GM19463 (cell line): ENCODE results near the gene HOXD10.

Experiments used
- ATAC-seq: cut with Tn5 transposase; IDR thresholded peaks from one replicate; pipeline ENCODE4 v1.9.1; 2021; ENCODE audit warnings: mild to moderate bottlenecking, moderate library complexity; ENCODE audit not compliant: unreplicated experiment

Gene HOXD10

DNA sequence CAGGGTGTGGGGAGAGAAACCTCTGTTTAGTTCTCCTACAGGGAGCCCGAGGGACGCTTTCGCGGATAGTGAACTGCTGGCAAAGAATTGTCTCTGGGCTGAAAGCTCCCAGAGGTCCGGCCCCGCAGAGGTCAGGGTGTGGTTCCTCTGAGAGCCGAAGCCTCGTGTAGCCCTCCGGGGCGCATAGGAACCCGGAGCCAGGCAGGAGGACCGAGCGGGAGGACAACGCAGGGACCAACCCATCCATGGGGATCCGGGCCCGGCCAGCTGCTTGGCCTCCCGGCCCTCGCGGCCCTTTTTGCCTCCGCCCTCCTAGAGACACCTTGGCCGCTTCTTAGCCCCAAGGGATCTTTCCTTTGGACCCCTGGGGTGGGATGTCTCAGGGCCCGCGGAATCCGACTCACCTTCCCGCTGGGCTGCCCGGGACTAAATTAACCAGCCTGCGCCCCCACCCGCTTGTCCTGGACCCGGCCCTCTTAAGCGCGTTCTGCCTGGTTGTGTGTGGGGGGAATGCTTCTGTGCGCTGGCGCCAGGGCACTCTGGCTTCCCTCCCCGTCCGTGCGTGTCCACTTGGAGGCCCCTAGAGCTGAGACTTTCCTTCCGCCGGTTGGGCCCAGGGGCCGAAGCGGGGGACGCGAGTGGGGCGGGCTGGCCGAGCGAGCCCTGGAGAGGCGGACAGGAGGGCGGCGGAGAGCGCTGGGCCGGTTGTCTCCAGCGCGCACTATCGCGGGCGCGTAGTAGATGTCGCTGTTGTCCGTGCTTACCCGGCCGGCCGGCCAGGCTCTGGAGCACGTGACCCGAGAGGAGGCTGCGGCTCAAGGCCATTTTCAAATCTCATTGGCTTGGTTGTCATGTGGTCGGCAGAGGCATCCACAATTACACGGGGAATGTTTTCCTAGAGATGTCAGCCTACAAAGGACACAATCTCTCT, at the start of gene HOXD10:
Gene HOXD10 (plus strand): TSS at position 896 of the 931 bp plus-strand sequence. CDS start 56 bp downstream, outside the sequence.
- ATAC-seq = no peak

DNA sequence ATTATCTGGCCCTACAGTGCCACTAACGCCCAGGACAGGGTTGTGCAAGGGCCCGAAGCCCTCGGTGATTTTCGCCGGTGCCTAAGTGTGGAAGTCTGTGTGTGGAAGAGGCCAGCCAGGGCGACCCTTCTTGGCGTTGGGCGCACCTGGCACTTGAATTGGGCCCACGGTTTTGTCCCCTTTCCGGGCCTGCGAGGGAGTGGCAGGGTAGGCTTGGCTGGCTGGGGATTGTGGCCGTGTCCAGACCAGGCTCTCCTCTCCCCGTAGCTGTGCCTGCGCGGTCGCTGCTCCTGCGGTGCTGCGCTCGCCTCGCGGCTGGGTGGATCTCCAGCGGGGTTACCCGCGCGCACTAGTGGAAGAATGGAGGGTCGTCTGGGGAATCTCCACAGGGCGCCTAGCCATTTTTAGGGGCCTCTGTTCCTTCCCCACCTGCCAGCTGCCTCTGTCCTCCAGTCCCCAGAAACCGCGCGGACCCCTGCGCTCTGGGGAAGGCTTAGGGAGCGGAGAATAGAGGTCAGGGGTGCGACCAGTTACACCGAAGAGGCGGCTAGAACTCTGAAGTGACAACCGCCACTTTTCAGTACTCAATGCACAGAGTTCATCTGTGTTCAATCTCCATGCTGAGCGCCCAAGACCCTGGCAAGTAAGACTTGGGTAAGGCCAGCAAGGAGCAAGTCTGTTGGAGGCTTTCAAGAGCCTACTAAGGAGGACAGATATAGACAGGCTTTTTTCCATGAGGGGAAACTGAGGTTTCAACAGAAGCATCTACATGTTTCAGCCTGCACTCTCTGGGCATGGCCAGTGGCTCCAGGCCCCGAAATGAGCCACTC, 48.8 kb upstream of the HOXD10 start:
- ATAC-seq = no peak

DNA sequence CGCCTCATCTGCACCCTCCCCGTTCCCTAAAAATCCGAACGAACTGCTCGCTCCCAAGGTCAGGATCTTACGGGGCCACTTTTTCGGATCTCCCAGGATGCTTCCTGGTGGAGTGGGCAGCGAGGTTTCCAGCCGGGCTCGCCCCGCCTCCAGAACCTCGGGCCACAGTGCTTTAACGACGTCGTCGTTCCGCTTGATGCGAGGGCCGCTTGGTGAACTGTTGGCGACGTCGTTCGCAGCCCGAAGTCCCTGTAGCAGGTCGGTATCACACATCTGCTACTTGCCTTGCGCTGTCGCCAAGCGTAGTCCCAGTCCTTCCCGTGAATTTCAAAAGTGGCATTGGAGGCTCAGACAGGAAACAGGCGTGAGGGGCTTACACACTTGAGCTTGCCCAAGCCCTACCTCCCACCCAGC, 48.2 kb upstream of the HOXD10 start:
- no peak for ATAC-seq

GRCh38 chr2:176071330-176072291, 45.0 kb upstream of the HOXD10 start:
- no peak for ATAC-seq

GRCh38 chr2:176072292-176072669, 44.3 kb upstream of the HOXD10 start:
- no peak for ATAC-seq

GRCh38 chr2:176072951-176073904, 43.4 kb upstream of the HOXD10 start:
- no peak for ATAC-seq

DNA sequence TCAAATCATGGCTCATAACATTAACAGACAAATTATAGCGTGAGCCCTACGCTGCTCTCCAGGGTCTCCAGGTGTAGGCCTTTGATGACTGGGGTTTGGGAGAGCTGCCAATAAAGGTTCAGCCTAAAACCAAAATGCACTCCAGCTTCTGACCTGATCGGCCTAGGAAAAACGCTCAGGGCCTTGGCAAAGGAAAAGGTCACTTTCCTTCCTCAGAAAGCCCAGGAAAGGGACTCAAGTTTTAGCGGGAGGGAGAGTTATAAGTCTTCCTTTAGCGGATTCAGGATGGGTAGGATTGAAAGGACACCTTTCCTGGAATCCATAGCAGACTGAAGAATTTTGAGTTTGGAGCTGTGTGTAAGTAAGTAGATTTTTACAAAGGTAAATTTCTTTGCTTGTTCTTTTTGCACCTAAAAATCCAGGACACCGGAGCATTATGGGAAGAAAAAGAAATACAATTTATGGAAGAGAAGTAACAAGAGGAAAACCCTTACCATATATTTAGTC, 41.6 kb upstream of the HOXD10 start:
- no peak for ATAC-seq

- no peak for ATAC-seq
These were observed 41.1 kb upstream of the HOXD10 start for GRCh38 chr2:176075481-176075880.

DNA sequence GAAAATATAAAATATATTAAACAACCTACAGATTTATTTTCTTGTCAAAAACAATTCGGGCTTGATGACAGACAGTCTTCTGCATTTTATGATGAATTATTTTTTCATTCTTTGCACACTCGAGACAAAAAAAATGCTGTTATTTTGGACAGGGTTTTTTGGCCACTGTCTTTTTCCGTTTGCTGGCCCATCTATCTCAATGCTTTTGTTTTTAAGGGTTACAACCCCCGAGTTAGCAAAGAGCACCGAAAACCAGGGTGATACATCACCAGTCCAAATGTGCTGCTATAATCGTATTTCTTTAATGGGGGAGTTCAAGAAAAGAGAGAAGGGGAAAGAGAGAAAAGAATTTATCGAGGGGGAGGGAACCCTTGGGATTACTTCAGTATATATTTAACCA, 40.5 kb upstream of the HOXD10 start:
- ATAC-seq = no peak

DNA sequence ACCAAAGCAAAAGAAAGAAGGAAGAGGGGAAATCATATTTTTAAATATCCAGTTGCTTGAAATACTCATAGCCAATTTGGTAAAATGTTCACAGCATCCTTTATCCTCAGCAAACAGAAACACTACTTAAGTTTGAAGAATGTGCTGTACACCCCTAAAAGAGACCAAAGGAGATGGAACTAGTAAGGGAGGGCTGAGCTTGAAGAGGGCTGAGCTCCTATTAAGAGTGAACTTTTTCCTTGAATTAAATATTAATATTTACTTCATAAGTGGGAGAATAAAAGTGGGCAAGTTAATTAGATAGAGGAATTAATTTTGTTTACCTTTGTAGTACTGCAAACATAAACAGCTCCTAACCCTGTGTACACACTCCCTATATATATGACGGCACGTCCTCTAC, 39.8 kb upstream of the HOXD10 start:
- ATAC-seq = no peak

GRCh38 chr2:176078541-176079284, 37.9 kb upstream of the HOXD10 start:
- ATAC-seq = no peak

DNA sequence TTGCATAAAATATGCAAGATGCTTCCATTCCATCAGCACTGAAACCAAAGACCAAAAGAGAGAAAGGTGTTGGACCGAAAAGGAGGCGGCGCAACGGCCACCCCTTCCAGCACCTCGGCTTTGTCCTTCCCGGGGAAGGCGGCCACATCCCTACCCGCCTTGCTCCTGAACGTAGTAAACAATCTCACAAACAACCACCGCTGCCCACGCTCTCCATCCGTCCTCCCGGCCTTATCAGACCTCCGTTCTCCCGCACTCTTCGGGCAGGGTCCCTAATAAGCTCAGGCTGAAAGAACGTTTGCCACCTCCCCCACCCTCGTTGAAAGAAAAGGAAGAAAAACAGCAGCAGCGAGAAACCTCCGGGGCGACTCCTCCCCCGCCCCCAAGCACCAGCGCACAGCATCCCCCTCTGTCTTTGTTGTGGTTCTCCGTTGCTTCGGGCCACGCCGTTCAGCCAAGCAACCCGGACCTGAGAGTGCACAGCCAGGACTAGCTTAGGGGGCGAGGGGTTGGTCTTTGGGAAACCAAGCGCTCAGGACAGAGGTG, 37.2 kb upstream of the HOXD10 start:
- no peak for ATAC-seq

- ATAC-seq = no peak
These were observed 36.6 kb upstream of the HOXD10 start for GRCh38 chr2:176079831-176080539.

DNA sequence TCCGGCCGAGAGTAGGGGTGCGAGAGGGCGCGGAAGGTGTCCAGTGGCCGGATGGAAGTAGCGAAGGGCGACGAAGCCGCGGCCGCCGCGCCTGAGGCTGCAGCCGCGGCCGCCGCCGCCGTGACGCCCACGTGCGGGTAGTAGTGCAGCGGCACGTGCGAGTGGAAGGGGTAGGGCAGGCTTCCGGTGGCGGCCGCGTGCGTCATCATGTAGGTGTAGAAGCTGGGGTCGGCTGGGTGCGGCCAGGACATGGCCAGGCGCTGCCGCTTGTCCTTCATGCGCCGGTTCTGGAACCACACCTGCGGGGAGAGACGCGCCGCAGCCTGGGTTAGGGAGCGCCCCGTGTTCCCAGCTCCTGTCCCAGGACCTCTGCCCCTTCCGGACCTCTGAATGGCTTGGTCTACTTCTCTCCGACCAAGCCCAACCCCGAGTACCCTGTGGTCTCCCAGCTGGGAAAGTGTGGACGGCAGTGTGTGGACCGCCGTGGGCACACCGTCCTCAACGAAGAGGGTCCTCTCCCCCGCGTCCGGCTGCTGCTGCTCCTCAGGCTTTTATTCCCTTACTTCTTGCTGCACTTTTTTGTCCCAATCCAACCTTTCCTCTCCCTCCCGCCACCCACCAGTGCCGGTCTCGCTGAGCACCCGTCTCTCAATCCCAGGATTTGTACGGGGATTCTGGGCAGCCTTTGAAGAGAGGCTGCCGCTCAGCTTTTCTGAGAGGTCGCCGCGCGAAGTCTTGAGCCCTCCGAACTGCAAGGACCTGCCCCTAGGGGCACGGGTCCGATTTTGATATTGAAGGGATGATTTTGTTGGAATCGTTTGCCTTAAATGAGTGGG, 35.8 kb upstream of the HOXD10 start:
- no peak for ATAC-seq

DNA sequence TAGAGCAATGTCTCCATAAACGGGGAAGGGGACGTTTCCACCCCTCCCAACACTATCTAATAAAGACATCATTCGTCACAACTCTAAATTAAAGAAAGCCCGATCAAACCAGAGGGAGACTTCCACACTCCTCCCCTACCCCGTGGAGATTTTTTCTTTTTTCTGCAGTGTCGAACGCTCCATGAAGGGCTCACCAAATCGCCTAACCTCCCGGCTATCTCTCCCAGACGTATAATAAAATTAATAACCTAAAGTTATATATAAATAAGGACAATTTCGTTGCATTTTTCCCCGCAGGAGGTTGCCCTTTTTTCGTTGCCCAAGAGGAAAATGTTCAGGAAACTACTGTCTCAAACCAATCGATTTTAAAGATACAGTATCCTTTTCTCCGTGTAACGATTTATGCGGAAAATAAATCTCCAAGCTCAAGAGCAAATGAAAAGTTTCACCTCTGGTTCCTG, 35.2 kb upstream of the HOXD10 start:
- no peak for ATAC-seq

DNA sequence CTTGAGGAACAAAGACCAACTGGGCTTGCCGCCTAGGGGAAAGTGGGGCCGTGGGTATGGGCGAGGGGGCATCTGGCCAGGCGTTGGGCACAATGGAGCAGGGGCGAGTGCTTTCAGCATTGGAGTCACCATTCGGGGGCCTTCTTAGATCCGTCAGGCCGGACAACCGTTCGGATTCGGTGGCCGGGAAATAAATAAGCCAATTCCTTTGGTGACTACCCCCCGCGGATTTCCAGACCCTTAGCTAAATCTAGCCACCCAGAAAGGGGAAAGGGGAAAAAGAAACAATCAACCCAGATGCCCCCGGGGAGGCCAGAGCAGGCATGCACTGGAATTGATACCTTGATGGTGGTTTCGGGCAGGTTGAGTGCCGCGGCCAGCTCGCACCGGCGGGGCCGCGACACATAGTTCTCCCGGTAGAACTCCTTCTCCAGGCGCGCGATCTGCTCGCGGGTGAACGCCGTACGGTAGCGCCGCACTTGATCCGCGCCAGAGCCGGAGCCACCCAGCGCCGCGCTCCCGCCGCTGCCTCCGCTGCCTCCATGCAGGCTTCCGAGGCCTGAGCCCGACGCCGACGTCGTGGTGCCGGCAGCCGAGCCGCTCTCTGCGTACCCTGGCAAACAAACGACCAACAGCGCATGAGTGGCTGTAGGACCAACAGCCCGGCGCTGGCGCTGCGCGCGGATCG, 34.6 kb upstream of the HOXD10 start:
- no peak for ATAC-seq
